Measurements from ENCODE around the gene C14orf119.

The C14orf119 gene, protein sequence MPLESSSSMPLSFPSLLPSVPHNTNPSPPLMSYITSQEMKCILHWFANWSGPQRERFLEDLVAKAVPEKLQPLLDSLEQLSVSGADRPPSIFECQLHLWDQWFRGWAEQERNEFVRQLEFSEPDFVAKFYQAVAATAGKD

GRCh38 chr14:23095196-23096108 lies at the start of gene C14orf119:
Gene C14orf119 (plus strand): TSS chr14:23095505. CDS start chr14:23097659, 2,154 bp downstream.
- peak; percentile 97 for FAIRE-seq

- FAIRE-seq, result no peak
Measured at GRCh38 chr14:23047034-23047634, 48.2 kb upstream of the C14orf119 start.

GRCh38 chr14:23047751-23048693 lies 47.3 kb upstream of the C14orf119 start:
- FAIRE-seq, result no peak

- no peak for FAIRE-seq
Measured at GRCh38 chr14:23049011-23049410, 46.3 kb upstream of the C14orf119 start.

GRCh38 chr14:23051141-23052057 lies 43.9 kb upstream of the C14orf119 start:
- FAIRE-seq, result no peak

GRCh38 chr14:23052182-23052623 lies 43.1 kb upstream of the C14orf119 start:
- no peak for FAIRE-seq

- no peak for FAIRE-seq
Measured at GRCh38 chr14:23052671-23053070, 42.6 kb upstream of the C14orf119 start.

- no peak for FAIRE-seq
Measured at GRCh38 chr14:23053426-23053825, 41.9 kb upstream of the C14orf119 start.

DNA sequence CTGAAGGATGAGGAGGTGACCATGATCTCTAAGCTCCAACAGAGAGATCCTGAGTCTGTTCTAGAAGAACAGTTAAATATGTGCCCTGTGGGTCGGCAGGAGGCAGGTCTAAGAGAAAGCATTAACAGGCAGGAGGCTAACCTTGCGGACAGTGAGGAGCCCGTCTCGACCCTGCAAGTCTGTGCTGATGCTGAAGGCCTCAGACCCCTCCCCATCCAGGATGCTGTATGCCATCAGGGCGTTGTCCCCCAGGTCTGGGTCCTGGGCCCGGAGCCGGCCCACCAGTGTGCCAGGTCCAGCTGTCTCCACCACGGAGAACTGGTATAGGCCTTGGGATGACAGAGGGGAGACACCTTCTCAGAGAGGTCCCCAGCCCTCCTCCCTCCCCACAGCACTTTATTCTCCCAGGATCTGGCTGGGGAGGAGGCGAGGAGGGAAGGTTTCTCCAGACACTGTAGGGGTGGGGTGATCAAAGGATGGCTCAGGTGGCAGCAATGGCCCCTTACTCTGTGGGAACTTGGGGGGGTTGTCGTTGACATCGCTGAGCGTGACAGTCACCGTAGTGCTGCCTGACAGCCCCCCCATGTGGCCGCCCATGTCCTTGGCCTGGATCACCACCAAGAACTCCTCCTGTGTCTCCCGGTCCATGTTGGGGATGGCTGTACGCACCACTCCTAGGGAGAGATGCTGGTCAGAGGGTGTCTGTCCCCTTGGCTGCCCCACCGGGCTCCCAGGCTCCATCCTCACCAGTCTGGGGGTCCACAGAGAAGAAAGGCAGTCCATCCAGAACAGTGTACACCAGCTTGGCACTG lies 41.1 kb upstream of the C14orf119 start:
- FAIRE-seq, result no peak

- FAIRE-seq, result no peak
Measured at GRCh38 chr14:23055147-23055550, 40.2 kb upstream of the C14orf119 start.

DNA sequence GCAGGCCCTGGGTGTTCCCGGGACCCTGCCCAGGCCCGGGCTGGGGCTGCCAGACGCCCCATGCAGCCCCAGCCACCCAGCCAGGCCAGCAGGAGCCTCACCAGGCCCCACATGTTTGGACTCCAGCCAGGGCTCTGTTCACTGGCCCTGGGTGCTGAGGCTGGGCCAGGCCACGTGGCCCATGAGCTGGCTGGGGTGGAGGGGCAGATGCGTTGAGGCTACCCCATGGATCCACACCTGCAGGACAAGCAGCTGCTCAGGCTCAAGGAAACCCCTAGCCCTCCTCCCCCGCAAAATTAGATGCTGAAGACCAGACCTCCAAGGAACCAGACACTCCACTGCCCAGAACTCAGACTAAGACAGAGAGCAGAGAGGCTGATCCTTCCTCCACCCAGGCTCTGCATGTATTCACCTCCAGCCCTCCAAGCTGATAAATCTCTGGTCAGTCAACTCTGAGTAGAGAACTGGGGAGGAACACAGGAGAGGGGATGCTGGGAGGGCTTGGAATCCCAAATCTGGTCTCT lies 39.6 kb upstream of the C14orf119 start:
- FAIRE-seq, result no peak

GRCh38 chr14:23056145-23056955 lies 39.0 kb upstream of the C14orf119 start:
- FAIRE-seq, result no peak

GRCh38 chr14:23056956-23057756 lies 38.1 kb upstream of the C14orf119 start, which contains the start of gene CDH24:
Gene CDH24 (minus strand): TSS chr14:23057520. CDS start chr14:23055733, 1,787 bp downstream.
- no peak for FAIRE-seq

DNA sequence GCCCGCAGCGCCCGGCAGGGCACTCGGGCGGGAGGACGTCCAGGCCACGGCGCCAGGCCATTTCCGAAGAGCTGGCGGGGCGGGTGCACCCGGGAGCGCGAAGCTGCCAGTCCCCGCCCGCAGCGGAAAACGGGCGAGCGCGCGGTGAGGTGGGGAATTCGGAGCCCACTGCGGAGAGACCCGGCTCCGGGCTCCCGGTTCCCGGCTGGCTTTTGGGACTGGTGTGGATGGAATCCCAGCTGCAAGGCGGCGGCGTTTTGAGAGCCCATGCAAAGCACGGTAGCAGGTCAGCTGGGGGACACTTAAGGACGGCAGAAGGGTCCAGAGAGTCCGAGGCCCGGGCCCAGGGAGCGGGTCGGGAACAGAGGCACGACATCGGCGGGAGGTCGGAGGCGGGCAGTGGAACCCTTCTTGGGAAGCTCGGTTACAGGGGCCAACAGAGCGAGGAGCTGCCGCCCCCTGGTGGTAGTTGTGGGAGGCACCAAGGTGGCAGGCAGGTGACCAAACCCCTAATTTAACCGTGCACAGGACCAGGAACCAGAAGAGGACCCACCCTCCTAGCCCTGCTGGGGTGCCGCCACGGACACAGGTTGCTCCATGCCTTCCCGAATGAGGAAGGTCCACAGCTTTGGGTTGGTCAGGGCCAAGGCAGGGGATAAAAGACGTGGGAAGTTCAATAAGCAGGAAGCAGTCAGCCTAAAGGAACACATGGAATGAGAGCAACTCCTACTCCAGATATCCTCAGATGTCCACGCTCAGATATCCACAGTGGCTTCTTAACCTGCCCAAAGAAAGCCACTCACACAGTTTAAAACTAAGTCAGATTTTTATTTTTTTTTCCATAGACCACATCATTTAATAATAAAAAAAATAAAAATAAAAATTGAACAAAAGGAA lies 37.3 kb upstream of the C14orf119 start:
- FAIRE-seq, result no peak

- no peak for FAIRE-seq
Measured at GRCh38 chr14:23058654-23059504, 36.4 kb upstream of the C14orf119 start.

DNA sequence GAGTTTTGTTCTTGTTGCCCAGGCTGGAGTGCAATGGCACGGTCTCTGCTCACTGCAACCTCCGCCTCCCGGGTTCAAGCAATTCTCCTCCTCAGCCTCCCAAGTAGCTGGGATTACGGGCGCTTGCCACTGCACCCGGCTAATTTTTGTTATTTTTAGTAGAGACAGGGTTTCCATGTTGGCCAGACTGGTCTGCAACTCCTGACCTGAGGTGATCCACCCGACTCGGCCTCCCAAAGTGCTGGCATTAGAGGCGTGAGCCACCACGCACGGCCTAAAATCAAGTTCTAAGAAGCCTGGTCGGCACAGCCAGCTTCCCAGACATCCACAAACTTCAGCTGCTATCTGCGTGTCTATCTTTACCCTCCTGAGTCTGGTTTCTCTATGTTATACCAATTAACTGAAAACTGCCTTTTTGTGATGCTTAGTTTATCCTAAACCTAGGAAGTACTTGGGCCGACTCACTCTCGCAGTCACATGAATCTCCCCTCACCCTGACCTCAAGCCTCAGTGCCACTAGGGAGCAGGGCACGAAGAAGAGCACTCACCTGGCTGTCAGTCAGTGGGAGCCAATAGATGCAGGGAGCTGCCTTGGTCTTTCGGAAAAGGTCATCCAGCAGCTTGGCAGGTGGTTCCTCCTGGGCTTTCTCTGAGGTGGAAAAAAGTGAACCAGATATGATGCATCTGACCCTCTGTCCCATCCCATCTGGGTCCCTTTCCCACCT lies 34.6 kb upstream of the C14orf119 start:
- FAIRE-seq, result no peak
